Measurements from ENCODE around the gene SLC6A8. TPM values are rescaled to one million over a fixed set of nuclear protein-coding genes. Genes with fewer than 3 reads are reported as not detected.

SLC6A8 gene
- total RNA-seq: 7.9 and 8.7 TPM in 2 replicates

GRCh38 chrX:153687121-153688039 lies at the start of gene SLC6A8:
TSS of gene SLC6A8 (plus strand) at chrX:153687926. CDS start at chrX:153688575, 649 bp downstream.

GRCh38 chrX:153646620-153647373 lies 40.9 kb upstream of the SLC6A8 start, which contains the start of gene DUSP9:
TSS of gene DUSP9 (plus strand) at chrX:153647203. CDS start at chrX:153647954, 751 bp downstream.

GRCh38 chrX:153673428-153674218 lies 14.1 kb upstream of the SLC6A8 start, which contains the start of gene PNCK:
TSS of gene PNCK (minus strand) at chrX:153673813. CDS start at chrX:153673076, 737 bp downstream.

GRCh38 chrX:153724252-153725038 lies 36.7 kb downstream of the SLC6A8 start, which contains the start of the genes ABCD1 and BCAP31:
TSS of gene ABCD1 (plus strand) at chrX:153724856. CDS start at chrX:153725267, 411 bp downstream.
TSS of gene BCAP31 (minus strand) at chrX:153724387. CDS start at chrX:153723244, 1,143 bp downstream.

Other genes with a start within 250 kb of the SLC6A8 start
- 0.84 TPM in 1 of 2 replicates, not detected in the other for gene TREX2, start 241.9 kb upstream of the SLC6A8 start, total RNA-seq
- 49.4 and 51.6 TPM in 2 replicates for gene HAUS7, start 217.3 kb upstream of the SLC6A8 start, total RNA-seq
- gene BGN, start 192.9 kb upstream of the SLC6A8 start, total RNA-seq: 14.0 TPM in 2 replicates
- not detected in 2 replicates for gene ATP2B3, start 170.3 kb upstream of the SLC6A8 start, total RNA-seq
- gene CCNQ, start 88.8 kb upstream of the SLC6A8 start, total RNA-seq: 35.1 and 38.7 TPM in 2 replicates
- 0.34 and 0.45 TPM in 2 replicates for gene DUSP9, start 40.7 kb upstream of the SLC6A8 start, total RNA-seq
- 0.15 TPM in 1 of 2 replicates, not detected in the other for gene PNCK, start 14.1 kb upstream of the SLC6A8 start, total RNA-seq
- 84.3 and 104 TPM in 2 replicates for gene BCAP31, start 36.5 kb downstream of the SLC6A8 start, total RNA-seq
- gene ABCD1, start 36.9 kb downstream of the SLC6A8 start, total RNA-seq: 10.3 and 11.9 TPM in 2 replicates
- gene PLXNB3, start 76.3 kb downstream of the SLC6A8 start, total RNA-seq: 4.2 and 5.8 TPM in 2 replicates
- gene SRPK3, start 93.1 kb downstream of the SLC6A8 start, total RNA-seq: 0.59 and 0.84 TPM in 2 replicates
- 94.1 and 96.8 TPM in 2 replicates for gene IDH3G, start 106.4 kb downstream of the SLC6A8 start, total RNA-seq
- 187 and 269 TPM in 2 replicates for gene SSR4, start 106.7 kb downstream of the SLC6A8 start, total RNA-seq
- gene PDZD4, start 142.6 kb downstream of the SLC6A8 start, total RNA-seq: 0.30 and 0.50 TPM in 2 replicates
- gene L1CAM, start 198.2 kb downstream of the SLC6A8 start, total RNA-seq: 28.6 and 30.0 TPM in 2 replicates
- 0.50 TPM in 1 of 2 replicates, not detected in the other for gene AVPR2, start 216.7 kb downstream of the SLC6A8 start, total RNA-seq
- gene ARHGAP4, start 238.3 kb downstream of the SLC6A8 start, total RNA-seq: 2.2 and 3.7 TPM in 2 replicates
- gene NAA10, start 247.1 kb downstream of the SLC6A8 start, total RNA-seq: 169 and 189 TPM in 2 replicates

Data from bronchus fibroblast of lung (primary cell).